ENCODE measurements around the gene MYMK.
A peak's percentile ranks its signal among the peaks of the same experiment; 100 is the strongest.

MYMK gene

GRCh38 chr9:133558191-133559126, 33.7 kb upstream of the MYMK start:
- DNase-seq (ENCODE audit: low read depth) = peak; percentile 59

GRCh38 chr9:133557581-133557980, 32.8 kb upstream of the MYMK start:
- no peak for DNase-seq (ENCODE audit: low read depth)

DNA sequence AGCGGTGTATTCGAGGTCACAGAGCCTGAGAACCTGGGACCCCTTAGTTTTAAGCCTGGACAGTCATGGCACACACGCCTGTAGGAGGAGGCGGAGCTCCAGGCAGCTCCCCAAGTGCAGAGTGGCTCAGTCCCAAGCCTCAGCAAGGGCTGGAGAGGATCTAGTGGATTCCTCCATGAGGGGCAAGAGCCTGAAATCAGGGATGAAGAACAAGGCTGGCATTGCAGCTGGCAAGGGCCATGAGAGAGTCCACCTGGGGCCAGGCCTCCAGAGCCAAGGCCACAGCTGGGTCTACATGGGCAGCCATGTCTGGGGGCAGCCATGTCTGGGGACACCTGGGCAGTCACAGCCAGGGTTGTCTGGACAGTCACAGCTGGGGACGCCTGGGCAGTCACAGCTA, 31.6 kb upstream of the MYMK start:
- DNase-seq (ENCODE audit: low read depth) = no peak

- no peak for DNase-seq (ENCODE audit: low read depth)
Measured at GRCh38 chr9:133554729-133555128, 30.0 kb upstream of the MYMK start.

DNA sequence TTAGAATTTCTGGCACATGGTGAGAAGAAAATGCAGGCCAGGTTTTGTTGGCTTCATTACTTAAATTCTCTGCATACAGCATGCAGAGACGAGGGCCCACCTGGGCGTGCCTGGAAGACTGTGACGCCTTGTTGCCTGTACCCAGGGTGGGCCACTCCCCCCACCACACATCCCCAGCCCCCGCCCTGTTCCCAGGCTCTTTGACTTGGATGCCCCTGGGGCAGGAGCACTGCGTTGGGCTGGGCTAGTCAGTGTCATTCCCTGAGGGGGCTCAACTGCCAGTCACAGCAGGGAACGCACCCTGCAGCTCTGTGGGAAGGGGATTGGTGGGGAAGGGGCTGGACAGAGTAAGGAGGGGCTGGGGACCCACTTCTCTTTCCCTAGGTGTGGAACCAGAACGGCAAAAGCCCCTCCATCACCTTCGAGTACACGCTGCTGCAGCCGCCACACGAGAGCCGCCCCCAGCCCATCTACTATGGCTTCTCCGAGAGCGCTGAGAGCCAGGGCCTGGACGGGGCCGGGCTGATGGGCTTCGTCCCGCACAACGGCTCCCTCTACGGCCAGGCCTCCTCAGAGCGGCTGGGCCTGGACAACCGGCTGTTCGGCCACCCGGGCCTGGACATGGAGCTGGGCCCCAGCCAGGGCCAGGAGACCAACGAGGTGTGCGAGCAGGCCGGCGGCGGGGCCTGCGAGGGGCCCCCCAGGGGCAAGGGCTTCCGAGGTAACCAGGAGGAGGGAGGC, 29.4 kb upstream of the MYMK start:
- no peak for DNase-seq (ENCODE audit: low read depth)

DNA sequence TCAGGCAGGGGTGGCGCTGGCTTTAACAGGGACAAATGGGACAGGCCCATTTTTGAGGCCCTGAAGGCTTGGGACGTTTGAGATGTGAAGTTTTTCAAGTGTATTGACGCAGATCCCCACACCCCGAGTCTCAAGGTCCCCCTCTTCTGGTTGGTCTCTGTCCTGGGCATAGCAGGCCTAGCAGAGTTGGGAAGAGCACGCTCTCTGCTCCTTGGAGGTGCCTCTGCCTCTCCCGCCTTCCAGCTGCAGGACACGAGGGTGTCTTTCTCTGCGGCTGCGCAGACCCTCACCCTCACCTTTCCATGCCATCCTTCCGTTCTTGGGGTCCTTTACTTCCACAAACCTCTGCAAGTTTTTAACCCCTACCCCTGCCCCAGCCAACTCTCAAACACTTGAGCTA, 28.4 kb upstream of the MYMK start:
- no peak for DNase-seq (ENCODE audit: low read depth)

DNA sequence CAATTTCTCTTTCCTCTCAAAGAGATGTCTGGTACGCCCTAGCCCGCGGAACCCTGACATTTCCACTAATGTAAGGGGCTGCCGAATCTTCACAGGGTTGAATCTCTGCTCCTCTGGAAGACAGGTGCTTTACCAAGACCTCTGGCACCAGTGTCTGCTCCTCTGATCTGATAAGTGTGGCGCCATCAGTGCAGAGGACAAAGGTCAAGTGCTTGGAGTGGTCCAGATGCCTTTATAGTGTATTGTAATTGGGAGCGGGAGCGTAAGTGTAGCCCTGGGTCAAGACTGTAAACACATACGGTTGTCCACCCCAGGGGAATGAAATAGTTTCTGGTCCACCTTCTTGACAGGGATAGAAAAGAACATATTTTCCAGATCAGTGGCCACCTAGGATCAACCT, 27.5 kb upstream of the MYMK start:
- DNase-seq (ENCODE audit: low read depth) = no peak

GRCh38 chr9:133551446-133551845, 26.7 kb upstream of the MYMK start:
- DNase-seq (ENCODE audit: low read depth) = no peak

GRCh38 chr9:133547116-133547515, 22.4 kb upstream of the MYMK start:
- DNase-seq (ENCODE audit: low read depth) = no peak

GRCh38 chr9:133546287-133546680, 21.5 kb upstream of the MYMK start:
- DNase-seq (ENCODE audit: low read depth) = no peak

DNA sequence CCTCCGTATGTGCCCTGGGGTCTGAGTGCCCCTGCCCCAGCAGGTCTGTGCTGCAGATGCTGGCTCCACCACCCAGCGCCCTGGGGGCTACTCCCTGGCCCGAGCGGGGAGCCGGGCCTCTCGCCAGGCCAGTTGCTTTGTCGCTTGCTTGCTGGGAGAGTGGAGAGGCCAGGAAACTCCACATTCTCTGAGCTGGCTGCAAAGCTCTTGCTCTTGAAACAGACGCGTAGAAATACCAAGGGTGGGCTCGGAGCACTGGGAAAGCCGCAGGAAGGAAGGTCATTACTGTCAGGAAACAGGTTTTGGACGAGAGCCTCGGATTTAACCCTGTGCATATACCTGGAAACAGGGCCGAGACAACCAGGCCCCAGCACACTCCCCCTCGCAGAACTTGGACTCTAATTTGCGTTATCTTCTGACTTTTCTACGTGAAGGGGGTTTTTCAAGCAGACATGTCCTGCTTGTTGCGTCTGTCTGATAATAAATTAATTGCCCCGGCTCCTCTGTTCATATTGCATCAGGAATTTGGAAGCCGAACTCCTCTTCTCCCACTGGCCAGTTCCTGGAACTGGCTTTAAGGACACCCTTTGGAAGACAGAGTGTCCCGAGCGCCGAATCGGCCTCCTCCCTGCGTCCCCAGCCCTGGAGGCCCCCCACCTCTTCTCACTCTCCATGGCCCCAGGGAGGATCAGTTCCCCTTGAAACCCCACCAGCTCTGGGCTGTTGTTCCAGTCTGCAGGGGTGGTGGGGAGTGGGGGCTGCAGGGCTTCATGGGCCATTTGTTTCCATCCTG, 20.9 kb upstream of the MYMK start:
- no peak for DNase-seq (ENCODE audit: low read depth)

DNA sequence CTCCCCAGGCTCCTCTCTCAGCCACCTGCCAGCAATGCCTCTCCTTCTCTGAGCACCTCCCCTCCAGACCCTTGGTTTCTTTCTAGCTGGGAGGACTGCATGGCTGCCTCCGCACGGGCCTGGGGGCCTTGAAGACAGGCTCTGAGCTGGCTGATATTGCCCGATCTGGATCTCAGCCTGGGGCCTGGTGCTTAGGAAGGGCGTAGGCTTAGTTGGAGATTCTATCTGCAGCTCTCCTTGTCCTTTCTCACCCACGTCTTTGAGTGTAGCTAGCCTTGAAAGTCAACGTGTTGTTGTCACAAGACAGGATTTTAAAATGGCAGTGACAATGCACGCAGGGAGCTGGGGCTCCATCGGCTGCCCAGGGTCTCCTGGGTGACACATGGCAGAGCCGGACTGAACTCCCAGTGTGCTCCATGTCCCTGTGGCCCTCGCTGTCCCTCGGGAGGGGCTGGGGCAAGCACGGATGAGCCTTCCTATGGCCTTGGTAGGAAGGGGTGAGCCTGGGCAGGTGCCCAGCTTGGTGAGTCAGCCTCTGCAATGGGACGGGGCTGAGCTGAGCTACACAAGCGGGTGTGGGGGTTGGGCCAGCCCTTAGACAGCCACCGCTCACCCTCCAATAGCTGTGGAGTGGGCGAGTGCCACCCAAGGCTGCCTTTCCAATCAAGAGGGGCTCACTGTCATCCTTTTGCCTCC, 19.2 kb upstream of the MYMK start:
- DNase-seq (ENCODE audit: low read depth) = no peak

DNA sequence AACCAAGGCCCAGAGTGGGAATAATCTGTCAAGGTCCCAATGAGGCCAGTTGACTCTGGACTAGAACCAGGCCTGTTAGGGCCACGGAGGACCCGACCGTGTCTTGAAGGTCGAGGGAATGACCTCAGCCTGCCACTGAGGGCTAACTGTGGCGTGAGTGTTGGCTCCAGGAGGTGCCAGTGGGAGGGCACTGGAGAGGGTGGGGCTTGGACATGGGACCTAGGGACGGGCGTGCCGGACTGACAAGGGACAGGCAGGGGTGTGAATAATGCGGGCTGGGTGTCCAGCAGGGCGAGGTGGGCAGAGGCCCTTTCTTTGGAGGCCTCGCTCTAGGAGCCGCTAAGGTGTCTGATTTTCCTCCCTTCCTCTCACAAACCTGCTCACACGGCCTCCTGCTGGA, 17.2 kb upstream of the MYMK start:
- no peak for DNase-seq (ENCODE audit: low read depth)

GRCh38 chr9:133540698-133541025, 15.9 kb upstream of the MYMK start:
- DNase-seq (ENCODE audit: low read depth) = no peak

DNA sequence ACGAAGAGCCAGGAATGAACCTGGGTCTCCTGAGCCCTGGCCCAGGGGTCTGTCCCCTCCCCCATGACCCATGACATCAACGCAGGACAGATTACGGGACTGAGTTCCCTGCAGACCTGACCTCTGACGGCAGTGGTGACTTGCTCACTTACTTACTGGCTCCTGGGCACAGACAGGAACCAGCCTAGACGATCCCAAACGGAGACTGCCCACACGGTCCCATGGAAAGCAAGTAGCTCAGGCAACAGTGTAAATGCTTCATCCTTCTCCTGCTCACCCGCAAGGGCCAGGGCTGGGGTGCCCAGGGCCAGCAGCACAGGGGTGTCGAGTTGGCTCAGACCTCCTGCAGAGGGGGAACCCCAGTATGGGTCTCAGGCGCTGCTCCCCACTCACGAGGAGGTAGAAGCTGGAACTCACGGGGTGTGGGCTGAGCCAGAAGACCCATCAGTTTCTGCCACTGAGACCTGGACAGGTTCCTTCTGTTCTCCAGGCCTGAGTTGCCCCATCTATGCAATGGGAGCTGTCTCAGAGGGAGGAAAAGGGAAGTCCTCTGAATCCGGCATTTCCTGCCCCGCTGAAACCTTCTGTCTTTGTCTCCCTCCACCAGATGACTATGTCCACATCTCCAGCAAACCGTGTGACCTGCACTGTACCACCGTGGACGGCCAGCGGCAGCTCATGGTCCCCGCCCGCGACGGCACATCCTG, 15.4 kb upstream of the MYMK start:
- no peak for DNase-seq (ENCODE audit: low read depth)

- no peak for DNase-seq (ENCODE audit: low read depth)
Measured at GRCh38 chr9:133538851-133539833, 14.4 kb upstream of the MYMK start.

DNA sequence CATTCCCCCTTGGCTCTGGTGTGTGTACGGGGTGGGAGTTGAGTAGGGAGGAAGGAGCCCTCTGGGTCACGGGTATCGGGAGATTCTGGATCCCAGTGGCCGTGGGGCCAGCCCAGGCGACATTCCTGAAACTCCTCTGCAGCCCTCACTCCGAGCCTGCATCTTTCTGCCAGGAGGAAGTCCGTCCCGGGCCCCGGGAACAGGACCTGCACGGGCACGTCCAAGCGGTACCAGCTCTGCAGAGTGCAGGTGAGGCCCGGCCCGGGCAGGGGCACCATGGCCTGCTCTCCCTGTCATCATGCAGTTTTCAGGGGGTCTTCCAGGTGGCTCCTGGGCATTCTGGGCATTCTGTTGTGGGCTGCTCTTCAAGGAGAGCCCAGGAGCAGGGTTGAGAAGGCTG, 13.4 kb upstream of the MYMK start:
- DNase-seq (ENCODE audit: low read depth) = no peak

DNA sequence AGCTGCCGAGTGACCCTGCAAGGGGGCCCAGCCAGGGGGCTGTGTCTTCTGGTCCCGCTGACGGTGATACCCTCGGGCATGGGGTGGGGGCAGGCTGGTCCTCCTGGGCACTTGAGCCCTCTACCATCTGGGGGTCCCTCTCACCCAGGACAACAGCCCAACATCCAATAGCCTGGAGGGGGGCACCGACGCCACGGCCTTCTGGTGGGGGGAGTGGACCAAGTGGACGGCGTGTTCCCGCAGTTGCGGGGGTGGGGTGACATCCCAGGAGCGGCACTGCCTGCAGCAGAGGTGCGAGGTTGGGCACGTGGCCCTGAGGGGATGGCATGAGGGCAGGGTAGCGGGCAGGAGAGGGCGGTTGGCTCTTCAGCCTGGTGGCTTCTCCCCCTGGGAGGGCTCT, 12.5 kb upstream of the MYMK start:
- DNase-seq (ENCODE audit: low read depth) = no peak

GRCh38 chr9:133536536-133536935, 11.8 kb upstream of the MYMK start:
- no peak for DNase-seq (ENCODE audit: low read depth)

GRCh38 chr9:133536080-133536479, 11.3 kb upstream of the MYMK start:
- no peak for DNase-seq (ENCODE audit: low read depth)
